ENCODE measurements around the gene OAS3.
"Not testable (repeated sequence)": the region's sequence is repeated elsewhere in the genome, so short reads cannot be mapped to it uniquely, and the experiment has no call there.

The OAS3 gene

GRCh38 chr12:112937741-112938719 is at the start of gene OAS3:
OAS3 (plus strand) TSS chr12:112938474; CDS start chr12:112938531, 57 bp downstream.
- DNase-seq = peak; percentile 72

- no peak for DNase-seq
These were observed 46.9 kb upstream of the OAS3 start for GRCh38 chr12:112891093-112892024.

- no peak for DNase-seq
These were observed 45.4 kb upstream of the OAS3 start for GRCh38 chr12:112892856-112893255.

- no peak for DNase-seq
These were observed 44.1 kb upstream of the OAS3 start for GRCh38 chr12:112894128-112894527.

GRCh38 chr12:112898380-112898779 is 39.9 kb upstream of the OAS3 start:
- no peak for DNase-seq

GRCh38 chr12:112900298-112901145 is 37.8 kb upstream of the OAS3 start:
- peak; percentile 68 for DNase-seq

GRCh38 chr12:112901271-112901670 is 37.0 kb upstream of the OAS3 start:
- DNase-seq = no peak

- DNase-seq = no peak
These were observed 33.7 kb upstream of the OAS3 start for GRCh38 chr12:112904571-112904970.

- DNase-seq = no peak
These were observed 32.7 kb upstream of the OAS3 start for GRCh38 chr12:112905451-112906089.

- DNase-seq = peak; percentile 59
These were observed 31.4 kb upstream of the OAS3 start, which contains the start of gene OAS1 for GRCh38 chr12:112906712-112907414. OAS1 (plus strand) TSS chr12:112906962; CDS start chr12:112907040, 78 bp downstream.

- no peak for DNase-seq
These were observed 30.7 kb upstream of the OAS3 start for GRCh38 chr12:112907415-112908157.

- no peak for DNase-seq
These were observed 29.7 kb upstream of the OAS3 start for GRCh38 chr12:112908548-112908947.

- DNase-seq = no peak
These were observed 28.6 kb upstream of the OAS3 start for GRCh38 chr12:112909693-112910092.

GRCh38 chr12:112913038-112913688 is 25.1 kb upstream of the OAS3 start:
- DNase-seq = no peak

GRCh38 chr12:112913888-112914287 is 24.4 kb upstream of the OAS3 start:
- not testable (repeated sequence) for DNase-seq

- DNase-seq = no peak
These were observed 22.0 kb upstream of the OAS3 start for GRCh38 chr12:112916270-112916669.

GRCh38 chr12:112919121-112919520 is 19.2 kb upstream of the OAS3 start:
- no peak for DNase-seq

GRCh38 chr12:112924986-112925385 is 13.3 kb upstream of the OAS3 start:
- DNase-seq = no peak

GRCh38 chr12:112926416-112927033 is 11.7 kb upstream of the OAS3 start:
- DNase-seq = not testable (repeated sequence)

All from hematopoietic multipotent progenitor cell treated with erythropoietin and hydrocortisone succinate and interleukin-3 and kit ligand, for 4 days (in vitro differentiated cells).